ENCODE results near the gene C12orf57. TPM values are rescaled to one million over a fixed set of nuclear protein-coding genes. Genes with fewer than 3 reads are reported as not detected.

Gene C12orf57
- total and polyA plus RNA-seq, 2 experiments from 2014 or later = 204 to 262 TPM

GRCh38 chr12:6937481-6938352 is 6.1 kb upstream of the C12orf57 start:
- H3K36me3 Mint-ChIP-seq (ENCODE audit: low read depth) = peaks cover 74% of the 10 kb centered on the region
- H3K9me3 Mint-ChIP-seq = peaks cover 3% of the 10 kb centered on the region; the same call in 1 of the 3 replicates
- H3K4me3 Mint-ChIP-seq = peak overlapping the region; percentile 79
- Histone ChIP-seq H2AFZ (no peak overlapping the region), H3K27me3 (ENCODE audit: insufficient read depth) (no peaks in the 10 kb centered on the region), H3K27ac (ENCODE audit: low read depth) (peak overlapping the region; percentile 97), H3K79me2 (replicated peaks; ENCODE audit: insufficient read depth) (peaks cover 13% of the 10 kb centered on the region), H3K36me3 (ENCODE audit: insufficient read depth) (peaks cover 17% of the 10 kb centered on the region), H3K4me2 (peak overlapping the region; percentile 93), H3K4me1 (ENCODE audit: insufficient read depth) (peaks cover 10% of the 10 kb centered on the region), H3F3A (replicated peaks; ENCODE audit: low read depth) (peaks cover 44% of the 10 kb centered on the region), H3K4me3 (peak overlapping the region; percentile 89), H4K20me1 (replicated peaks; ENCODE audit: insufficient read depth) (peaks cover 22% of the 10 kb centered on the region), H3K9me2 (ENCODE audit: insufficient read depth) (no peaks in the 10 kb centered on the region)
- peaks cover 51% of the 10 kb centered on the region for H3K4me1 Mint-ChIP-seq
- H3K27me3 Mint-ChIP-seq (ENCODE audit: insufficient read depth, low read depth, poor library complexity) = peaks cover 34% of the 10 kb centered on the region
- H3K27ac Mint-ChIP-seq = peak overlapping the region; percentile 95
- ATAC-seq (peak; percentile 81), DNase-seq (ENCODE audit: low spot score) (peak; percentile 98)
- TF ChIP-seq EZH2phosphoT487 (IDR thresholded peaks at IDR 0.05; ENCODE audit: unreplicated experiment) (no peak), NANOG (IDR thresholded peaks at IDR 0.05; ENCODE audit: borderline replicate concordance) (no peak), ZNF114 (CRISPR knock-in tag; IDR thresholded peaks at IDR 0.05) (no peak), STAT1 (IDR thresholded peaks at IDR 0.05; ENCODE audit: unreplicated experiment) (no peak), POLR2AphosphoS5 (IDR thresholded peaks at IDR 0.05; ENCODE audit: low read depth) (peak; percentile 94), EZH2 (IDR thresholded peaks at IDR 0.05; ENCODE audit: low read depth, unreplicated experiment) (no peak), ETS1 (IDR thresholded peaks at IDR 0.05) (peak; percentile 90), REST (IDR thresholded peaks at IDR 0.05; ENCODE audit: unreplicated experiment) (no peak), JUNB (IDR thresholded peaks at IDR 0.05; ENCODE audit: unreplicated experiment) (no peak), CREB1 (CRISPR knock-in tag; IDR thresholded peaks at IDR 0.05; ENCODE audit: low read depth) (peak; percentile 96), ZNF331 (CRISPR knock-in tag; IDR thresholded peaks at IDR 0.05; ENCODE audit: low read depth) (no peak)
- TF ChIP-seq, protein P1, sequence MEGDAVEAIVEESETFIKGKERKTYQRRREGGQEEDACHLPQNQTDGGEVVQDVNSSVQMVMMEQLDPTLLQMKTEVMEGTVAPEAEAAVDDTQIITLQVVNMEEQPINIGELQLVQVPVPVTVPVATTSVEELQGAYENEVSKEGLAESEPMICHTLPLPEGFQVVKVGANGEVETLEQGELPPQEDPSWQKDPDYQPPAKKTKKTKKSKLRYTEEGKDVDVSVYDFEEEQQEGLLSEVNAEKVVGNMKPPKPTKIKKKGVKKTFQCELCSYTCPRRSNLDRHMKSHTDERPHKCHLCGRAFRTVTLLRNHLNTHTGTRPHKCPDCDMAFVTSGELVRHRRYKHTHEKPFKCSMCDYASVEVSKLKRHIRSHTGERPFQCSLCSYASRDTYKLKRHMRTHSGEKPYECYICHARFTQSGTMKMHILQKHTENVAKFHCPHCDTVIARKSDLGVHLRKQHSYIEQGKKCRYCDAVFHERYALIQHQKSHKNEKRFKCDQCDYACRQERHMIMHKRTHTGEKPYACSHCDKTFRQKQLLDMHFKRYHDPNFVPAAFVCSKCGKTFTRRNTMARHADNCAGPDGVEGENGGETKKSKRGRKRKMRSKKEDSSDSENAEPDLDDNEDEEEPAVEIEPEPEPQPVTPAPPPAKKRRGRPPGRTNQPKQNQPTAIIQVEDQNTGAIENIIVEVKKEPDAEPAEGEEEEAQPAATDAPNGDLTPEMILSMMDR (conservative IDR thresholded peaks at IDR 0.05; ENCODE audit: low read depth in 2 of 2) = peak; percentile 82 to 95
- TF ChIP-seq, protein P2, sequence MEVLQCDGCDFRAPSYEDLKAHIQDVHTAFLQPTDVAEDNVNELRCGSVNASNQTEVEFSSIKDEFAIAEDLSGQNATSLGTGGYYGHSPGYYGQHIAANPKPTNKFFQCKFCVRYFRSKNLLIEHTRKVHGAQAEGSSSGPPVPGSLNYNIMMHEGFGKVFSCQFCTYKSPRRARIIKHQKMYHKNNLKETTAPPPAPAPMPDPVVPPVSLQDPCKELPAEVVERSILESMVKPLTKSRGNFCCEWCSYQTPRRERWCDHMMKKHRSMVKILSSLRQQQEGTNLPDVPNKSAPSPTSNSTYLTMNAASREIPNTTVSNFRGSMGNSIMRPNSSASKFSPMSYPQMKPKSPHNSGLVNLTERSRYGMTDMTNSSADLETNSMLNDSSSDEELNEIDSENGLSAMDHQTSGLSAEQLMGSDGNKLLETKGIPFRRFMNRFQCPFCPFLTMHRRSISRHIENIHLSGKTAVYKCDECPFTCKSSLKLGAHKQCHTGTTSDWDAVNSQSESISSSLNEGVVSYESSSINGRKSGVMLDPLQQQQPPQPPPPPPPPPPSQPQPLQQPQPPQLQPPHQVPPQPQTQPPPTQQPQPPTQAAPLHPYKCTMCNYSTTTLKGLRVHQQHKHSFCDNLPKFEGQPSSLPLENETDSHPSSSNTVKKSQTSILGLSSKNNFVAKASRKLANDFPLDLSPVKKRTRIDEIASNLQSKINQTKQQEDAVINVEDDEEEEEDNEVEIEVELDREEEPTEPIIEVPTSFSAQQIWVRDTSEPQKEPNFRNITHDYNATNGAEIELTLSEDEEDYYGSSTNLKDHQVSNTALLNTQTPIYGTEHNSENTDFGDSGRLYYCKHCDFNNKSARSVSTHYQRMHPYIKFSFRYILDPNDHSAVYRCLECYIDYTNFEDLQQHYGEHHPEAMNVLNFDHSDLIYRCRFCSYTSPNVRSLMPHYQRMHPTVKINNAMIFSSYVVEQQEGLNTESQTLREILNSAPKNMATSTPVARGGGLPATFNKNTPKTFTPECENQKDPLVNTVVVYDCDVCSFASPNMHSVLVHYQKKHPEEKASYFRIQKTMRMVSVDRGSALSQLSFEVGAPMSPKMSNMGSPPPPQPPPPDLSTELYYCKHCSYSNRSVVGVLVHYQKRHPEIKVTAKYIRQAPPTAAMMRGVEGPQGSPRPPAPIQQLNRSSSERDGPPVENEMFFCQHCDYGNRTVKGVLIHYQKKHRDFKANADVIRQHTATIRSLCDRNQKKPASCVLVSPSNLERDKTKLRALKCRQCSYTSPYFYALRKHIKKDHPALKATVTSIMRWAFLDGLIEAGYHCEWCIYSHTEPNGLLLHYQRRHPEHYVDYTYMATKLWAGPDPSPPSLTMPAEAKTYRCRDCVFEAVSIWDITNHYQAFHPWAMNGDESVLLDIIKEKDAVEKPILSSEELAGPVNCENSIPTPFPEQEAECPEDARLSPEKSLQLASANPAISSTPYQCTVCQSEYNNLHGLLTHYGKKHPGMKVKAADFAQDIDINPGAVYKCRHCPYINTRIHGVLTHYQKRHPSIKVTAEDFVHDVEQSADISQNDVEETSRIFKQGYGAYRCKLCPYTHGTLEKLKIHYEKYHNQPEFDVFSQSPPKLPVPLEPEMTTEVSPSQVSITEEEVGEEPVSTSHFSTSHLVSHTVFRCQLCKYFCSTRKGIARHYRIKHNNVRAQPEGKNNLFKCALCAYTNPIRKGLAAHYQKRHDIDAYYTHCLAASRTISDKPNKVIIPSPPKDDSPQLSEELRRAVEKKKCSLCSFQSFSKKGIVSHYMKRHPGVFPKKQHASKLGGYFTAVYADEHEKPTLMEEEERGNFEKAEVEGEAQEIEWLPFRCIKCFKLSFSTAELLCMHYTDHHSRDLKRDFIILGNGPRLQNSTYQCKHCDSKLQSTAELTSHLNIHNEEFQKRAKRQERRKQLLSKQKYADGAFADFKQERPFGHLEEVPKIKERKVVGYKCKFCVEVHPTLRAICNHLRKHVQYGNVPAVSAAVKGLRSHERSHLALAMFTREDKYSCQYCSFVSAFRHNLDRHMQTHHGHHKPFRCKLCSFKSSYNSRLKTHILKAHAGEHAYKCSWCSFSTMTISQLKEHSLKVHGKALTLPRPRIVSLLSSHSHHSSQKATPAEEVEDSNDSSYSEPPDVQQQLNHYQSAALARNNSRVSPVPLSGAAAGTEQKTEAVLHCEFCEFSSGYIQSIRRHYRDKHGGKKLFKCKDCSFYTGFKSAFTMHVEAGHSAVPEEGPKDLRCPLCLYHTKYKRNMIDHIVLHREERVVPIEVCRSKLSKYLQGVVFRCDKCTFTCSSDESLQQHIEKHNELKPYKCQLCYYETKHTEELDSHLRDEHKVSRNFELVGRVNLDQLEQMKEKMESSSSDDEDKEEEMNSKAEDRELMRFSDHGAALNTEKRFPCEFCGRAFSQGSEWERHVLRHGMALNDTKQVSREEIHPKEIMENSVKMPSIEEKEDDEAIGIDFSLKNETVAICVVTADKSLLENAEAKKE (CRISPR knock-in tag; IDR thresholded peaks at IDR 0.05) = no peak
